Upper lobe of left lung (tissue), 4 donors: ENCODE data around the gene HNRNPC.

Source experiments
- EP300 ChIP-seq, 4 donors: sonication (generic); formaldehyde crosslinking; IDR thresholded peaks; one replicate each; pipeline ENCODE4 v1.5.1; 2017; ENCODE audit warnings: antibody characterized with exemption in 4 of 4, control low read depth in 2 of 4
- POLR2A ChIP-seq, 4 donors: fragments of 450-650 bp; IDR thresholded peaks; one replicate each; pipeline ENCODE4 v1.5.1; 2016 to 2017; ENCODE audit warnings: antibody characterized with exemption in 4 of 4, mild to moderate bottlenecking in 2 of 4
- POLR2AphosphoS5 ChIP-seq, 2 donors: sonication (generic); formaldehyde crosslinking; IDR thresholded peaks; one replicate each; pipeline ENCODE4 v1.5.1; 2017; ENCODE audit warnings: antibody characterized with exemption in 2 of 2
- TF ChIP-seq, protein P1 (sequence below), 6 experiments: fragments of 450-650 bp in 4 of 6; fragments of 200-600 bp in 2 of 6; sonication (generic) in 2 of 6; IDR thresholded peaks; one replicate each; pipeline ENCODE4 v1.5.1; 2016 to 2019; ENCODE audit warnings: antibody characterized with exemption in 6 of 6

DNA sequence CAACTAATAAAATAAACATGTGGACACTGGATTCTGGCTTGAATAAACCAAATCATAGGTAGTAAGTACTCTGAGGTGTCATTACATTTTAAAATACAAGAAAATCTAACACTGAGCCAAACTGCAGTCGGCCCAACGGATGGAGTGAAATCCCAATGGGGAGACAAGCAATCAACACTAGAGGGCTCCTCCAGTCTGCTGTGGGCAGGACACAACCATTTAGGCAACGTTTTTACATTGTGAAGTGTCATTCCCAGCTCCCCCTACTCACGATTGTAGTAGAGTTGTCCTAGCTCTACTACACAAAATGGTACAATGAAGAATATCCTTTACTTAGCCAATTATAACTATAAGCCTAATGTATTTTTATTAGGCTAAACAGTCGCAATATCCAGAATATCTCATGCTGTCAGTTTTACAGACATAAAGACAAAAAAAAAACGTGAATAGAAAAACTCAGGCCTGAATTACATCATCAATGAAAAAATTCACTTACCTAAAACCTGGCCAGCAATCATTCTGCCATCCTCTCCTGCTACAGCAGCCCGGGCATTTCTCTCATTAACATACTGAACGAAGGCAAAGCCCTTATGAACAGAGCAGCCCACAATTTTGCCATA lies 35.7 kb downstream of the HNRNPC start:
- TF ChIP-seq, protein P1, sequence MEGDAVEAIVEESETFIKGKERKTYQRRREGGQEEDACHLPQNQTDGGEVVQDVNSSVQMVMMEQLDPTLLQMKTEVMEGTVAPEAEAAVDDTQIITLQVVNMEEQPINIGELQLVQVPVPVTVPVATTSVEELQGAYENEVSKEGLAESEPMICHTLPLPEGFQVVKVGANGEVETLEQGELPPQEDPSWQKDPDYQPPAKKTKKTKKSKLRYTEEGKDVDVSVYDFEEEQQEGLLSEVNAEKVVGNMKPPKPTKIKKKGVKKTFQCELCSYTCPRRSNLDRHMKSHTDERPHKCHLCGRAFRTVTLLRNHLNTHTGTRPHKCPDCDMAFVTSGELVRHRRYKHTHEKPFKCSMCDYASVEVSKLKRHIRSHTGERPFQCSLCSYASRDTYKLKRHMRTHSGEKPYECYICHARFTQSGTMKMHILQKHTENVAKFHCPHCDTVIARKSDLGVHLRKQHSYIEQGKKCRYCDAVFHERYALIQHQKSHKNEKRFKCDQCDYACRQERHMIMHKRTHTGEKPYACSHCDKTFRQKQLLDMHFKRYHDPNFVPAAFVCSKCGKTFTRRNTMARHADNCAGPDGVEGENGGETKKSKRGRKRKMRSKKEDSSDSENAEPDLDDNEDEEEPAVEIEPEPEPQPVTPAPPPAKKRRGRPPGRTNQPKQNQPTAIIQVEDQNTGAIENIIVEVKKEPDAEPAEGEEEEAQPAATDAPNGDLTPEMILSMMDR (IDR thresholded peaks at IDR 0.05), result no peak
- TF ChIP-seq POLR2A (IDR thresholded peaks at IDR 0.05) (no peak), POLR2AphosphoS5 (IDR thresholded peaks at IDR 0.05) (no peak), EP300 (IDR thresholded peaks at IDR 0.05) (no peak)
